Bronchial epithelial cell (primary cell): ENCODE results near the gene PHLDA3. TPM values are rescaled to one million over a fixed set of nuclear protein-coding genes. Genes with fewer than 3 reads are reported as not detected.
A peak's percentile ranks its signal among the peaks of the same experiment; 100 is the strongest.

Experiments
- DNase-seq: peaks from one replicate; pipeline ENCODE4 v3.0.0-alpha.2; 2010; ENCODE audit warnings: low read depth
- FAIRE-seq: peaks from 2 replicates; lab custom pipeline; 2011; peaks lifted over from hg19 to GRCh38; lab: Jason Lieb, UNC
- H3K27me3 ChIP-seq: 2 replicates; pipeline ENCODE4 v1.5.1; 2011; ENCODE audit warnings: low read length; ENCODE audit not compliant: control insufficient read depth, insufficient read depth
- H3K36me3 ChIP-seq: 2 replicates; pipeline ENCODE4 v1.5.1; 2011; ENCODE audit warnings: low read length; ENCODE audit not compliant: control insufficient read depth, insufficient read depth
- H3K4me3 ChIP-seq: 2 replicates; pipeline ENCODE4 v1.5.1; 2011; ENCODE audit warnings: mild to moderate bottlenecking, low read depth, low read length, control low read depth
- total RNA-seq: library from RNA; depleted of rRNA; stranded (reverse); fragments of >200 nt; gene quantifications from 2 replicates; pipeline ENCODE4 v1.2.1, GENCODE V29; 2014
- TF ChIP-seq, protein P1 (sequence below): IDR thresholded peaks from 2 replicates; pipeline ENCODE4 v1.5.1; 2011; ENCODE audit warnings: mild to moderate bottlenecking, moderate library complexity, low read length, control low read depth, inconsistent platforms; ENCODE audit not compliant: insufficient read depth, severe bottlenecking

PHLDA3 gene
- total RNA-seq, 1 donor from 2014 or later = 118 TPM

DNA sequence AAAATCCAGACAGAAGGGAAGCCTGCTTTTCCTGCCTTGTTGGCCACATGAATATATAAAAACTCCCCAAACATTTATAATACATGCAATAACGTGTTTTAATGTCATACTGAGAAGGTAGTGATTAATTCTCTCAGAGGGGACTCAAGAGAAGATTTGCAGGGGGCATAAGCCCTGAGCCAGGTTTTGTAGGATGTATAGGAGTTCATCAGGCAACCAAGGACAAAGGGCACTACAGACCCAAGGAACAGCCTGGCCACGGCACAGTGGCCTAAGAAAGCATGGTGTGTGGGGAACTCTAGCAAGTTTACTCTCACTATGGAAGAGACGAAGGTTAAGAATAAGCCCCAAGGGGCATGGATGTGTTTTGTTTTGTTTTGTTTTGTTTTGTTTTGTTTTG, 32.0 kb downstream of the PHLDA3 start:
- DNase-seq = no peak
- Histone ChIP-seq H3K27me3 (no peaks in the 10 kb centered on the region), H3K4me3 (no peak overlapping the region), H3K36me3 (no peaks in the 10 kb centered on the region)
- no peak for FAIRE-seq
- TF ChIP-seq, protein P1, sequence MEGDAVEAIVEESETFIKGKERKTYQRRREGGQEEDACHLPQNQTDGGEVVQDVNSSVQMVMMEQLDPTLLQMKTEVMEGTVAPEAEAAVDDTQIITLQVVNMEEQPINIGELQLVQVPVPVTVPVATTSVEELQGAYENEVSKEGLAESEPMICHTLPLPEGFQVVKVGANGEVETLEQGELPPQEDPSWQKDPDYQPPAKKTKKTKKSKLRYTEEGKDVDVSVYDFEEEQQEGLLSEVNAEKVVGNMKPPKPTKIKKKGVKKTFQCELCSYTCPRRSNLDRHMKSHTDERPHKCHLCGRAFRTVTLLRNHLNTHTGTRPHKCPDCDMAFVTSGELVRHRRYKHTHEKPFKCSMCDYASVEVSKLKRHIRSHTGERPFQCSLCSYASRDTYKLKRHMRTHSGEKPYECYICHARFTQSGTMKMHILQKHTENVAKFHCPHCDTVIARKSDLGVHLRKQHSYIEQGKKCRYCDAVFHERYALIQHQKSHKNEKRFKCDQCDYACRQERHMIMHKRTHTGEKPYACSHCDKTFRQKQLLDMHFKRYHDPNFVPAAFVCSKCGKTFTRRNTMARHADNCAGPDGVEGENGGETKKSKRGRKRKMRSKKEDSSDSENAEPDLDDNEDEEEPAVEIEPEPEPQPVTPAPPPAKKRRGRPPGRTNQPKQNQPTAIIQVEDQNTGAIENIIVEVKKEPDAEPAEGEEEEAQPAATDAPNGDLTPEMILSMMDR = no peak

DNA sequence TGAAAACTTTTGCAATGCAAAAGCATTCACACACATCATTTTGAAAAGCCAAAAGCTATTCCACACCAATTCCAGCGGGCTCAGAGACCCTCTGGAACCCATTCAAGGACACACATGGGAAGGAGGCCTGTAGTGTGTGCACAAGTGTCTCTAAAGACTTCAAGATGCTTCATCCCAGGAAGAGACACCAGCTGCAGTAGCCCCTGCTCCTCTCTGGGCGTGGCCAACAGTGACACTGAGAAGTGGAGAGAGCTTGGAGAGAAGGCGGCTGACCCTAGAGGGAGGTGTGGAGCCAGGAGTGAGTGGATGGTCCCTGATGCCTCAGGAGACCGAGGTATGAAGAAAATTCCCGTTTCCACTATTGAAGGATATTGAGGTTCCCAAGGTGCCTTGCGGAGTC, 32.6 kb downstream of the PHLDA3 start:
- no peak overlapping the region for H3K4me3 ChIP-seq
- FAIRE-seq (no peak), DNase-seq (no peak)
- TF ChIP-seq, protein P1 = peak; percentile 14
- no peaks in the 10 kb centered on the region for H3K36me3 ChIP-seq
- H3K27me3 ChIP-seq = no peaks in the 10 kb centered on the region

DNA sequence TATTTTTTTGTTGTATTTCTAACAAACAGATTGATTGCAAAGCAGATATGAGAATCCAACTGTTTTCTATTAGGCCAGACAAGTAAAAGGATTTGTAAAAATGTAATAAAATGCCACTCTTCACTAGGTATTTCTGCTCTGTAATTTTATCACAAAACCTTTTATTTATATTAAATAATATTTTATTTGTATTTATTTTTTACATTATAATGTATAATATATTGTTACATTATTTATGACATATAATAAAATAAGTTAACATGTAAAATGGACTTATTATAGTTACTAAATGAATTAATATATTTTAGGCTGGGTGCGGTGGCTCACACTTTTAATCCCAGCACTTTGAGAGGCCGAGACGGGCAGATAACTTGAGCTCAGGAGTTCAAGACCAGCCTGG, 34.7 kb downstream of the PHLDA3 start:
- DNase-seq (no peak), FAIRE-seq (no peak)
- H3K27me3 ChIP-seq = no peaks in the 10 kb centered on the region
- no peak overlapping the region for H3K4me3 ChIP-seq
- no peaks in the 10 kb centered on the region for H3K36me3 ChIP-seq
- TF ChIP-seq, protein P1 = no peak

DNA sequence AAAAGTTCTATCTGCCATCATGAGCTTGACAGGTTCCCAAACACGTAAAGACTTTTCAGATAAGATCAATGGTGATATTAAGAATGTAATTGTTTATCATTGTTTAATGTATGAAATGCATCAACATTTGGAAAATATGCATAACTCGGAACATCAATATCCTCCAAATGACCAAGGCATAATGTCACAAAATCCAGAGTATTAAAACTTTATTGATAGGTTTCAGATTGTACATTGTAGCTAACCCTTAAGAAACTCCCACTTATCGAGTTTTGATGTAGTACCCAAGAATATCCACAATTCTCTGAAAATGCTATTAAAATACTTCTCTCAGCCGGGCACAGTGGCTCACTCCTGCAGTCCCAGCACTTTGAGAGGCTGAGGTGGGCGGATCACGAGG, 35.4 kb downstream of the PHLDA3 start:
- no peak for FAIRE-seq
- DNase-seq = no peak
- Histone ChIP-seq H3K4me3 (no peak overlapping the region), H3K36me3 (no peaks in the 10 kb centered on the region), H3K27me3 (no peaks in the 10 kb centered on the region)
- TF ChIP-seq, protein P1 = no peak

DNA sequence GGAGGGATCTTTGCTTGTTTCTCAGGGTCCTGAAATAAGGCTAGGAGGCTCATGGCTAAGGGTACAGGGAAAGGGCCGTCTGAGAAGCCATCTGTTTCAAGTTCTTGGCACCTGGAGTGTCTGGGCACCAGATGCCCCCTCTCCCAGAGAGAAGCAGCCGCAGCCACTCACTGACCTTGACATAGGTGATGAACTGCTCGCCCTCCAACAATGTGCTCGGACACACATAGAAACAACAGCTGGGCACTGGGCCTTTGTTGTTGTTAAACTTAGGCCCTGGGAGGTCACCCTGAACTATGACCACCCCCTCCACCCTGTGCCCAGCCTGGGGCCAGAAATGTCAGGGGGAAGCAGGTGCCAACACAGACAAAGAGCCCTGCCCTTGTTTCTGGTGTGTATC, 38.2 kb downstream of the PHLDA3 start:
- no peaks in the 10 kb centered on the region for H3K36me3 ChIP-seq
- FAIRE-seq (no peak), DNase-seq (no peak)
- TF ChIP-seq, protein P1 = no peak
- H3K27me3 ChIP-seq = no peaks in the 10 kb centered on the region
- H3K4me3 ChIP-seq = no peak overlapping the region

DNA sequence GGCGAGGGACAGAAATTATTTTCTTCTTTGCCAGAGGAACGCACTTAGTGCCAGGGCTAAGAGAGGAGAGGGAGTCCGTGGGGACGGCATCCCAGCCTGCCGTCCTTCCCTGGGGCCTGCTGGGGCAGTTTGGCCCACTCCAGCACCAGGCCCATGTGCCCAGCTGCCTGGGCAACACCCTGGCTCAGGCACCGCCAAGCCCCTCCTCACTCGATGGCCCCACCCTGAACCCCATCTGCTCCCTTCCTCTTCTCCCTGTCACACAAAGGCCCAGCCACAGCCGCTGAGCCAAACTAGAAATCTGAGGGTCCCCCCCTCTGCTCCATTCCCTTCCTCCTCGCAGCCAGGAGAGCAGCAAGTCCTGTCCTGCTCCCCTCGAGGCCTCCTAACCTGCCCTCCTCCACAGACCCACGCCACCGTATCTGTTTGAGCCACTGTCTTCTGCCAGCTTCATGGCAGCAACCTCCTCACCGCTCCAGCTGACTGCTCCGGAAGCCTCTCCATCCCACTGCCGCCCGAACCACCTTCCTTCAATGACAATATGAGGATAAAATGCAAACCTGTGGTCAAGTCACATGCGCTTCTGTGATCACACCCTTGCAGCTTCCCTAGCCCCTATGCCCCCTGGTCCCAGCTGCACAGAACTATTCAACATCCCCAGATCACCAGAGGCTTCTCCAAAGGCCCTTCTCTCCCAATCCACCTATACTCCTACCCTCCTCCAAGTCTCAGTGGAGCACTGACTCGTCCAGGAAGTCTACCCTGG, 39.1 kb downstream of the PHLDA3 start:
- TF ChIP-seq, protein P1 = no peak
- Histone ChIP-seq H3K36me3 (no peaks in the 10 kb centered on the region), H3K4me3 (no peak overlapping the region), H3K27me3 (no peaks in the 10 kb centered on the region)
- DNase-seq (no peak), FAIRE-seq (no peak)
